ENCODE results near the gene DDX59.
"Not testable (repeated sequence)": the region's sequence is repeated elsewhere in the genome, so short reads cannot be mapped to it uniquely, and the experiment has no call there.

The DDX59 gene

GRCh38 chr1:200630515-200630899 lies 39.2 kb downstream of the DDX59 start:
- DNase-seq (ENCODE audit: low read depth in 2 of 2), result not testable (repeated sequence)

GRCh38 chr1:200629876-200630514 lies 39.7 kb downstream of the DDX59 start:
- no peak for DNase-seq (ENCODE audit: low read depth in 2 of 2)

- DNase-seq (ENCODE audit: low read depth in 2 of 2), result peak in 1 of 2 donors; percentile 9
Observed at GRCh38 chr1:200628223-200628881, 41.4 kb downstream of the DDX59 start.

- DNase-seq (ENCODE audit: low read depth in 2 of 2), result no peak
Observed at GRCh38 chr1:200627575-200628222, 42.0 kb downstream of the DDX59 start.

GRCh38 chr1:200626853-200627534 lies 42.7 kb downstream of the DDX59 start:
- no peak for DNase-seq (ENCODE audit: low read depth in 2 of 2)

GRCh38 chr1:200625381-200625824 lies 44.3 kb downstream of the DDX59 start:
- DNase-seq (ENCODE audit: low read depth in 2 of 2), result no peak

- no peak for DNase-seq (ENCODE audit: low read depth in 2 of 2)
Observed at GRCh38 chr1:200624679-200625335, 44.9 kb downstream of the DDX59 start.

- DNase-seq (ENCODE audit: low read depth in 2 of 2), result peak; percentile 76 to 83
Observed at GRCh38 chr1:200620273-200621131, 49.2 kb downstream of the DDX59 start, which contains the start of gene KIF14. TSS of gene KIF14 (minus strand) at chr1:200620751. CDS start at chr1:200618723, 2,028 bp downstream.

GRCh38 chr1:200619894-200620272 lies 49.8 kb downstream of the DDX59 start:
- no peak for DNase-seq (ENCODE audit: low read depth in 2 of 2)

- no peak for DNase-seq (ENCODE audit: low read depth in 2 of 2)
Observed at GRCh38 chr1:200610846-200611245, 58.9 kb downstream of the DDX59 start.

GRCh38 chr1:200602632-200603031 lies 67.1 kb downstream of the DDX59 start:
- no peak for DNase-seq (ENCODE audit: low read depth in 2 of 2)

Data from stimulated activated CD4-positive, alpha-beta T cell treated with anti-CD3 and anti-CD28 coated beads, Interleukin-1b, Interleukin-23, amount 100 ng/mL, for 4 hours (primary cell).